Gastrocnemius medialis (tissue), 4 donors: Measurements from ENCODE around the gene SRPK2.

ENCODE experiments used
- POLR2A ChIP-seq, 2 donors: fragments of 450-650 bp; IDR thresholded peaks; one replicate each; pipeline ENCODE4 v1.6.1; 2017; ENCODE audit warnings: antibody characterized with exemption in 2 of 2, mild to moderate bottlenecking in 2 of 2, moderate library complexity in 2 of 2
- TF ChIP-seq, protein P1 (sequence below), 5 experiments: fragments of 450-650 bp in 3 of 5; fragments of 200-600 bp in 2 of 5; sonication (generic) in 2 of 5; IDR thresholded peaks in 4 of 5; conservative IDR thresholded peaks in 1 of 5; 1 replicate in 4 of 5; 2 replicates in 1 of 5; pipeline ENCODE4 v1.5.1; 2016 to 2019; ENCODE audit warnings: antibody characterized with exemption in 5 of 5, mild to moderate bottlenecking in 3 of 5, moderate library complexity in 3 of 5

DNA sequence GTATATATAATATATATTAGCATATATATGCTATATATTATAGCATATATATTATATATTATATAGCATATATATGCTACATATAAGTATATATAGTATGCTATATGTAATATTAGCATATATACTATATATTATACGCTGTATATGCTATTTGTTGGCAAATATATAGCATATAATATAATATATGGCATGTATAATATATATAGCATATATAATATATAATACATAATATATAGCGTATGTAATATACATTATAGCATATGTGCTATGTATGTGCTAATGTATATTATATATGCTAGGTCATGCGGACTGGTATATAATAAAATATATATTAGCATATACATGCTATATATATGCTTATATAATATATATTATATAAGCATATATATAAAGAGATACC, 301.9 kb downstream of the SRPK2 start:
- TF ChIP-seq POLR2A (IDR thresholded peaks at IDR 0.05): no peak
- TF ChIP-seq, protein P1, sequence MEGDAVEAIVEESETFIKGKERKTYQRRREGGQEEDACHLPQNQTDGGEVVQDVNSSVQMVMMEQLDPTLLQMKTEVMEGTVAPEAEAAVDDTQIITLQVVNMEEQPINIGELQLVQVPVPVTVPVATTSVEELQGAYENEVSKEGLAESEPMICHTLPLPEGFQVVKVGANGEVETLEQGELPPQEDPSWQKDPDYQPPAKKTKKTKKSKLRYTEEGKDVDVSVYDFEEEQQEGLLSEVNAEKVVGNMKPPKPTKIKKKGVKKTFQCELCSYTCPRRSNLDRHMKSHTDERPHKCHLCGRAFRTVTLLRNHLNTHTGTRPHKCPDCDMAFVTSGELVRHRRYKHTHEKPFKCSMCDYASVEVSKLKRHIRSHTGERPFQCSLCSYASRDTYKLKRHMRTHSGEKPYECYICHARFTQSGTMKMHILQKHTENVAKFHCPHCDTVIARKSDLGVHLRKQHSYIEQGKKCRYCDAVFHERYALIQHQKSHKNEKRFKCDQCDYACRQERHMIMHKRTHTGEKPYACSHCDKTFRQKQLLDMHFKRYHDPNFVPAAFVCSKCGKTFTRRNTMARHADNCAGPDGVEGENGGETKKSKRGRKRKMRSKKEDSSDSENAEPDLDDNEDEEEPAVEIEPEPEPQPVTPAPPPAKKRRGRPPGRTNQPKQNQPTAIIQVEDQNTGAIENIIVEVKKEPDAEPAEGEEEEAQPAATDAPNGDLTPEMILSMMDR (IDR thresholded peaks at IDR 0.05 in 4 of 5, conservative IDR thresholded peaks at IDR 0.05 in 1 of 5): no peak
